Activated CD8-positive, alpha-beta memory T cell treated with anti-CD3 and anti-CD28 coated beads for 4 hours (primary cell): ENCODE measurements around the gene VWA5B1.

Source experiments
- DNase-seq, 2 donors: peaks; one replicate each; pipeline ENCODE4 v3.0.0-alpha.2; 2020; ENCODE audit warnings: low read depth in 2 of 2

The VWA5B1 gene

GRCh38 chr1:20367116-20367585 is 76.5 kb downstream of the VWA5B1 start:
- no peak for DNase-seq

GRCh38 chr1:20367626-20368025 is 77.0 kb downstream of the VWA5B1 start:
- DNase-seq = no peak

GRCh38 chr1:20368866-20369470 is 78.3 kb downstream of the VWA5B1 start:
- DNase-seq = no peak

- DNase-seq = no peak
Measured at GRCh38 chr1:20370698-20371097, 80.0 kb downstream of the VWA5B1 start.

- DNase-seq = no peak
Measured at GRCh38 chr1:20371411-20371810, 80.7 kb downstream of the VWA5B1 start.

GRCh38 chr1:20371883-20372282 is 81.2 kb downstream of the VWA5B1 start:
- no peak for DNase-seq

GRCh38 chr1:20372676-20373075 is 82.0 kb downstream of the VWA5B1 start:
- DNase-seq = no peak

- DNase-seq = no peak
Measured at GRCh38 chr1:20373286-20373685, 82.6 kb downstream of the VWA5B1 start.

- no peak for DNase-seq
Measured at GRCh38 chr1:20373764-20374163, 83.1 kb downstream of the VWA5B1 start.

- no peak for DNase-seq
Measured at GRCh38 chr1:20375563-20375962, 84.9 kb downstream of the VWA5B1 start.

- DNase-seq = no peak
Measured at GRCh38 chr1:20376171-20376570, 85.5 kb downstream of the VWA5B1 start.

GRCh38 chr1:20376880-20377494 is 86.3 kb downstream of the VWA5B1 start:
- peak in 1 of 2 donors; percentile 19 for DNase-seq

GRCh38 chr1:20377516-20378270 is 87.0 kb downstream of the VWA5B1 start:
- DNase-seq = no peak

- DNase-seq = no peak
Measured at GRCh38 chr1:20379075-20379474, 88.4 kb downstream of the VWA5B1 start.

- DNase-seq = no peak
Measured at GRCh38 chr1:20380175-20380574, 89.5 kb downstream of the VWA5B1 start.

GRCh38 chr1:20380616-20381035 is 90.0 kb downstream of the VWA5B1 start:
- DNase-seq = no peak

GRCh38 chr1:20381045-20381641 is 90.5 kb downstream of the VWA5B1 start:
- no peak for DNase-seq

GRCh38 chr1:20381961-20382360 is 91.3 kb downstream of the VWA5B1 start:
- no peak for DNase-seq

GRCh38 chr1:20382711-20383110 is 92.0 kb downstream of the VWA5B1 start:
- no peak for DNase-seq

GRCh38 chr1:20383631-20384030 is 93.0 kb downstream of the VWA5B1 start:
- no peak for DNase-seq

GRCh38 chr1:20385630-20386029 is 95.0 kb downstream of the VWA5B1 start:
- no peak for DNase-seq

- DNase-seq = no peak
Measured at GRCh38 chr1:20386323-20387081, 95.8 kb downstream of the VWA5B1 start.
